ENCODE data around the gene LBHD2. TPM values are rescaled to one million over a fixed set of nuclear protein-coding genes. Genes with fewer than 3 reads are reported as not detected.
"Not testable (repeated sequence)": the region's sequence is repeated elsewhere in the genome, so short reads cannot be mapped to it uniquely, and the experiment has no call there.

Gene LBHD2
- total RNA-seq: not detected
- long read RNA-seq: 0 reads

- intact Hi-C loops (cut with DNase I): loop anchor here (10.0 kb wide), 1 partner anchor 391 kb away; no protein-coding TSS in a partner anchor
Observed at GRCh38 chr14:103084021-103084919, at the start of gene LBHD2. LBHD2 (plus strand) TSS chr14:103084210; CDS start chr14:103086013, 1,803 bp downstream.

GRCh38 chr14:103041464-103041863 is 42.5 kb upstream of the LBHD2 start:
- intact Hi-C loops (cut with DNase I): no loop called here
- peak; percentile 43 for DNase-seq (ENCODE audit: low spot score)

More at GRCh38 chr14:103084021-103084919, at the start of gene LBHD2:
- no peak for DNase-seq (ENCODE audit: low spot score)

- intact Hi-C loops (cut with DNase I): no loop called here
- no peak for DNase-seq (ENCODE audit: low spot score)
Observed at GRCh38 chr14:103043257-103044015, 40.6 kb upstream of the LBHD2 start.

- no peak for DNase-seq (ENCODE audit: low spot score)
- intact Hi-C loops (cut with DNase I): no loop called here
Observed at GRCh38 chr14:103045371-103045869, 38.6 kb upstream of the LBHD2 start.

GRCh38 chr14:103047453-103047852 is 36.6 kb upstream of the LBHD2 start:
- intact Hi-C loops (cut with DNase I); DNase-seq (ENCODE audit: low spot score): not testable (repeated sequence)

GRCh38 chr14:103050935-103051334 is 33.1 kb upstream of the LBHD2 start:
- intact Hi-C loops (cut with DNase I): no loop called here
- DNase-seq (ENCODE audit: low spot score): no peak

GRCh38 chr14:103052407-103052806 is 31.6 kb upstream of the LBHD2 start:
- DNase-seq (ENCODE audit: low spot score): no peak
- intact Hi-C loops (cut with DNase I): no loop called here

GRCh38 chr14:103055695-103056094 is 28.3 kb upstream of the LBHD2 start:
- intact Hi-C loops (cut with DNase I): loop anchor here (5.0 kb wide), 1 partner anchor 33 kb away; no protein-coding TSS in a partner anchor
- DNase-seq (ENCODE audit: low spot score): no peak

- DNase-seq (ENCODE audit: low spot score): peak; percentile 82
- intact Hi-C loops (cut with DNase I): loop anchor here (5.0 kb wide), 1 partner anchor 34 kb away; no protein-coding TSS in a partner anchor
Observed at GRCh38 chr14:103056322-103057027, 27.5 kb upstream of the LBHD2 start.

GRCh38 chr14:103057028-103057371 is 27.0 kb upstream of the LBHD2 start:
- DNase-seq (ENCODE audit: low spot score): no peak
- intact Hi-C loops (cut with DNase I): loop anchor here (5.0 kb wide), 1 partner anchor 35 kb away; no protein-coding TSS in a partner anchor

- DNase-seq (ENCODE audit: low spot score): peak; percentile 92
- intact Hi-C loops (cut with DNase I): loop anchor here (5.0 kb wide), 1 partner anchor 35 kb away; no protein-coding TSS in a partner anchor
Observed at GRCh38 chr14:103057372-103058163, 26.4 kb upstream of the LBHD2 start, which contains the start of gene CDC42BPB. CDC42BPB (minus strand) TSS chr14:103057549; CDS start chr14:103057173, 376 bp downstream.

GRCh38 chr14:103058164-103059055 is 25.6 kb upstream of the LBHD2 start:
- intact Hi-C loops (cut with DNase I): loop anchor here (5.0 kb wide), 1 partner anchor 36 kb away; no protein-coding TSS in a partner anchor
- DNase-seq (ENCODE audit: low spot score): no peak

GRCh38 chr14:103059556-103059955 is 24.5 kb upstream of the LBHD2 start:
- intact Hi-C loops (cut with DNase I): loop anchor here (5.0 kb wide), 1 partner anchor 37 kb away; no protein-coding TSS in a partner anchor
- no peak for DNase-seq (ENCODE audit: low spot score)

GRCh38 chr14:103061482-103061976 is 22.5 kb upstream of the LBHD2 start:
- intact Hi-C loops (cut with DNase I): no loop called here
- DNase-seq (ENCODE audit: low spot score): no peak

- DNase-seq (ENCODE audit: low spot score): no peak
- intact Hi-C loops (cut with DNase I): no loop called here
Observed at GRCh38 chr14:103064436-103064835, 19.6 kb upstream of the LBHD2 start.

GRCh38 chr14:103064978-103065377 is 19.0 kb upstream of the LBHD2 start:
- DNase-seq (ENCODE audit: low spot score): no peak
- intact Hi-C loops (cut with DNase I): no loop called here

- intact Hi-C loops (cut with DNase I): no loop called here
- no peak for DNase-seq (ENCODE audit: low spot score)
Observed at GRCh38 chr14:103065861-103066260, 18.1 kb upstream of the LBHD2 start.
